Measurements from ENCODE around the gene RABGAP1L.

- TF ChIP-seq CTCF (conservative IDR thresholded peaks at IDR 0.05; ENCODE audit: low read length) (no peak), EZH2phosphoT487 (IDR thresholded peaks at IDR 0.05; ENCODE audit: borderline replicate concordance, low read depth, low read length) (no peak)
These were observed 743.3 kb downstream of the RABGAP1L start for GRCh38 chr1:174902531-174903099.

Measured in OCI-LY7 (cell line).